Tibial artery (tissue), 4 donors: ENCODE data around the gene TRDN.

Experiments
- DNase-seq, 2 donors: peaks; one replicate each; pipeline ENCODE4 v3.0.0-alpha.2; 2019
- H3K27ac ChIP-seq, 2 donors: fragments of 200-600 bp; sonication (generic) in 1 of 2; 1 replicate in 1 of 2; 2 replicates in 1 of 2; pipeline ENCODE4 v1.5.1; 2018 to 2019; ENCODE audit warnings: mild to moderate bottlenecking in 1 of 2
- H3K27me3 ChIP-seq, 2 donors: fragments of 200-600 bp; sonication (generic) in 1 of 2; one replicate each; pipeline versions ENCODE4 v1.5.1 to v1.6.0; 2016 to 2019
- H3K36me3 ChIP-seq, 3 donors: fragments of 200-600 bp; sonication (generic) in 2 of 3; one replicate each; pipeline ENCODE4 v1.5.1; 2016 to 2019; ENCODE audit warnings: mild to moderate bottlenecking in 2 of 3
- H3K4me1 ChIP-seq, 4 donors: fragments of 200-600 bp; sonication (generic) in 2 of 4; 1 replicate in 3 of 4; 2 replicates in 1 of 4; pipeline ENCODE4 v1.5.1; 2016 to 2019
- H3K4me3 ChIP-seq, 2 donors: fragments of 200-600 bp; sonication (generic) in 1 of 2; 1 replicate in 1 of 2; 2 replicates in 1 of 2; pipeline ENCODE4 v1.5.1; 2018 to 2019; ENCODE audit warnings: mild to moderate bottlenecking in 2 of 2
- H3K9me3 ChIP-seq, 3 donors: fragments of 200-600 bp; sonication (generic) in 1 of 3; one replicate each; pipeline ENCODE4 v1.5.1; 2016 to 2019
- CTCF ChIP-seq, 2 experiments: fragments of 200-600 bp in 1 of 2; fragments of 450-650 bp in 1 of 2; IDR thresholded peaks; one replicate each; pipeline ENCODE4 v1.5.1; 2017 to 2019; ENCODE audit warnings: antibody characterized with exemption in 2 of 2, mild to moderate bottlenecking in 1 of 2, moderate library complexity in 1 of 2
- intact Hi-C: fragments of 100-400 bp; cut with DNase I; formaldehyde crosslinking; loops from one replicate; pipeline ENCODE4 v1.15.0; 2023; ENCODE audit warnings: low total_unique reads

The TRDN gene

GRCh38 chr6:123658848-123659247 lies 22.1 kb upstream of the TRDN start:
- DNase-seq = no peak
- Histone ChIP-seq H3K9me3 (no peaks in the 10 kb centered on the region), H3K4me3 (no peak overlapping the region), H3K36me3 (no peaks in the 10 kb centered on the region), H3K27me3 (no peaks in the 10 kb centered on the region), H3K27ac (no peak overlapping the region), H3K4me1 (peaks cover 0 to 8% (median 0%) of the 10 kb centered on the region in 4 donors)
- intact Hi-C loops = no loop called here
- no peak for TF ChIP-seq CTCF (IDR thresholded peaks at IDR 0.05)

DNA sequence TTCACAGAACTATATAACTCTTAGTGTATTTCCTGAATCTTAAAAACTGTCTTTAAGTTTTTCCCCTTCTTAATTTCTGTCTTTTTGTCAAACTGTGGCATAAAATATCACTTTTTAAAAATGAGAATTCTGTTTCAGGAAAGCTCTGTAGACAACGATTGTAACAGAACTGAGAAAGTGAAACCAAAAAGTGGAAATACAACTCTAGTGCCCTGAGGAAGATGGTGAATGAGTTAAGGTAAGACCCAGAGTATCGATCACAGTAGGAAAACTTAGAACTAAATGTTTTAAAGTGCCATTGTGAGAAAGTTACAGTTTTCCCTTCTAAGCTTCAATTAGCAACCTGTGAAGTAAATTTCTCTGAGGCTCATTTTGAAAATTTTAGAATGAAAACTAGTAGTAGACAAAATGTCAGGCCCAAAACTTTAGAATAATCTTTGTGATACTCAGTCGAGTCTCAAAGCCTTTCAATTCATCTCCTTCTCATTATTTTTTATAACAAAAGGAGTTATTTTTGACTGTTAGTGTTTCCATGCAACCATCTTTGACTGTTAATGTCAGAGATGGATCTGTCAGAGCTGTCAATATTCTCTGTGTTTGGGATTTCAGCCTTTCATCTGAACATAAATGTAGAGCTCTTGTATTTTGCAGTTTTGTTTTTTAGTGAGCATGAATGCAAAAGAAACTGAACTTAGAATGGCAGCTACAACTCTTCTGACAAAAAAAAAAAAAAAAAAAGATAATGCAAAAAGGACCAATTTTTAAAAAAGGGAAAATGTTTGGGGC lies 19.0 kb upstream of the TRDN start:
- no peaks in the 10 kb centered on the region for H3K9me3 ChIP-seq
- H3K4me3 ChIP-seq = peak overlapping the region; percentile 29 to 43
- H3K27ac ChIP-seq = peak overlapping the region; percentile 3 to 20
- intact Hi-C loops = no loop called here
- no peak for TF ChIP-seq CTCF (IDR thresholded peaks at IDR 0.05)
- no peak for DNase-seq
- H3K27me3 ChIP-seq = no peaks in the 10 kb centered on the region
- no peaks in the 10 kb centered on the region for H3K36me3 ChIP-seq
- H3K4me1 ChIP-seq = peaks cover 0 to 8% (median 0%) of the 10 kb centered on the region in 4 donors

DNA sequence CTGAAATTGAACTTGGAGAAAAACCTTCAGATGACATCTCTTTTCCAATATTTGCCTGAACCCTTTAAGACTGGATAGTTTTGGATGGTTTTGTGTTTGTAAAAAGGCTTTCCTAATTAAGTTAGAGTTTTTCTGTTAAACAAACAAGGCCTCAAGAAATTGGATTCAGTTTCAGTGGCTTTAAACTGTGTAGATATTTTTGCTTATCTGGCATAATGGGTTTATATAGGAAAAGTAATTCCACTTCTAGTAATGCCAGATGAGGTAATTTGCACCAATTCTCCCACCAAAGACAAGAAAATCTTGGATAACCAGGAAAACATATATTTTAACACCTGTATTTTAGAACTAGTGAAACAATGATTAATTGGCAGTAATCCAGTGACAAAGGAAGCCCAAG lies 12.0 kb upstream of the TRDN start:
- H3K27ac ChIP-seq = no peak overlapping the region
- intact Hi-C loops = no loop called here
- no peaks in the 10 kb centered on the region for H3K9me3 ChIP-seq
- no peaks in the 10 kb centered on the region for H3K36me3 ChIP-seq
- DNase-seq = no peak
- no peak for TF ChIP-seq CTCF (IDR thresholded peaks at IDR 0.05)
- H3K4me1 ChIP-seq = no peaks in the 10 kb centered on the region
- no peaks in the 10 kb centered on the region for H3K27me3 ChIP-seq
- no peak overlapping the region for H3K4me3 ChIP-seq

- Histone ChIP-seq H3K4me1 (no peaks in the 10 kb centered on the region), H3K9me3 (no peaks in the 10 kb centered on the region), H3K27ac (no peak overlapping the region), H3K27me3 (no peaks in the 10 kb centered on the region), H3K4me3 (no peak overlapping the region), H3K36me3 (no peaks in the 10 kb centered on the region)
- intact Hi-C loops = no loop called here
- TF ChIP-seq CTCF (IDR thresholded peaks at IDR 0.05) = no peak
- DNase-seq = no peak
Observed at GRCh38 chr6:123648020-123648580, 11.3 kb upstream of the TRDN start.

DNA sequence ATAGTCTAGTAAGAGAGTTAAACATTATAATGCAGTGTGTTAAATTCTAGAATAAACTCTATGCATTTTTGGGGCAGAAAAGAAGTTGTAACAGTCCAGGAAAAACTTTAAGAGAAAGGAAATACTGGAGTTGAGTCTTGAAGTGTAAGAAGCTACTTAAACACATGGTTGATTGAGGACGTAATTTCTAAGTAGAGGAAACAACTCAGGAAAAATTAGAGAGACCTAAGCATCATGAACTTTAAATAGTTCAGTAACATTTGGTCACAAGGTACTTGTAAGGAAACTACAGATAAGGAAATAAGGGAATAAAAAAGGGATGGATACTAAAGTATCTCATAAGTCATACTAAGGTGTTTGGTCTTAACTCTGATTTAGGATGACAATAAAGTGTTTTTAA lies 4.7 kb upstream of the TRDN start:
- no peak for DNase-seq
- Histone ChIP-seq H3K9me3 (no peaks in the 10 kb centered on the region), H3K4me3 (no peak overlapping the region), H3K4me1 (peaks cover 0 to 9% (median 0%) of the 10 kb centered on the region in 4 donors), H3K27ac (no peak overlapping the region), H3K36me3 (no peaks in the 10 kb centered on the region), H3K27me3 (no peaks in the 10 kb centered on the region)
- intact Hi-C loops = no loop called here
- no peak for TF ChIP-seq CTCF (IDR thresholded peaks at IDR 0.05)
